NB4 (cell line): ENCODE measurements around the gene CCDC7.

ENCODE experiments used
- CTCF ChIP-seq: IDR thresholded peaks from one replicate; pipeline ENCODE4 v1.5.1; 2012; ENCODE audit warnings: low read depth, low read length
- MAX ChIP-seq: IDR thresholded peaks from 2 replicates; pipeline ENCODE4 v1.6.1; 2011; ENCODE audit warnings: low read depth, low read length
- POLR2A ChIP-seq: IDR thresholded peaks from 2 replicates; pipeline ENCODE4 v1.6.1; 2011; ENCODE audit warnings: mild to moderate bottlenecking; ENCODE audit not compliant: insufficient read length; ENCODE audit errors: extremely low read depth

- TF ChIP-seq CTCF (no peak), MAX (no peak), POLR2A (no peak)
These were observed 285.6 kb downstream of the CCDC7 start for GRCh38 chr10:32731527-32731926.
